SIG-M5 treated with dmso at 0.1 percent for 504 hours (cell line): Measurements from ENCODE around the gene PTPA.

Experiments used
- DNase-seq: peaks from one replicate; lab custom pipeline; 2025; ENCODE audit not compliant: unreplicated experiment; lab: John Stamatoyannopoulos, UW

PTPA gene

GRCh38 chr9:129081388-129081904 lies 29.8 kb upstream of the PTPA start:
- DNase-seq = no peak

- DNase-seq = no peak
Observed at GRCh38 chr9:129084087-129084486, 27.1 kb upstream of the PTPA start.

GRCh38 chr9:129089246-129089645 lies 22.0 kb upstream of the PTPA start:
- DNase-seq = no peak

- DNase-seq = no peak
Observed at GRCh38 chr9:129093602-129094386, 17.4 kb upstream of the PTPA start.

GRCh38 chr9:129094387-129095169 lies 16.6 kb upstream of the PTPA start:
- DNase-seq = no peak

GRCh38 chr9:129095170-129095667 lies 16.0 kb upstream of the PTPA start:
- no peak for DNase-seq

GRCh38 chr9:129095908-129096307 lies 15.3 kb upstream of the PTPA start:
- no peak for DNase-seq

GRCh38 chr9:129097671-129098306 lies 13.4 kb upstream of the PTPA start:
- DNase-seq = no peak

GRCh38 chr9:129098328-129098727 lies 12.9 kb upstream of the PTPA start:
- no peak for DNase-seq

- no peak for DNase-seq
Observed at GRCh38 chr9:129100383-129101169, 10.6 kb upstream of the PTPA start.

- DNase-seq = no peak
Observed at GRCh38 chr9:129101279-129101678, 9.9 kb upstream of the PTPA start.

- DNase-seq = no peak
Observed at GRCh38 chr9:129102095-129102525, 9.1 kb upstream of the PTPA start.

GRCh38 chr9:129102791-129103594 lies 8.2 kb upstream of the PTPA start:
- peak; percentile 65 for DNase-seq

GRCh38 chr9:129103595-129103965 lies 7.6 kb upstream of the PTPA start:
- no peak for DNase-seq

GRCh38 chr9:129104051-129104450 lies 7.2 kb upstream of the PTPA start:
- no peak for DNase-seq

GRCh38 chr9:129105857-129106694 lies 5.1 kb upstream of the PTPA start:
- DNase-seq = no peak

- DNase-seq = no peak
Observed at GRCh38 chr9:129107651-129108050, 3.6 kb upstream of the PTPA start.

- no peak for DNase-seq
Observed at GRCh38 chr9:129108083-129108804, 3.0 kb upstream of the PTPA start.
